Measurements from ENCODE around the gene SELENOV.

DNA sequence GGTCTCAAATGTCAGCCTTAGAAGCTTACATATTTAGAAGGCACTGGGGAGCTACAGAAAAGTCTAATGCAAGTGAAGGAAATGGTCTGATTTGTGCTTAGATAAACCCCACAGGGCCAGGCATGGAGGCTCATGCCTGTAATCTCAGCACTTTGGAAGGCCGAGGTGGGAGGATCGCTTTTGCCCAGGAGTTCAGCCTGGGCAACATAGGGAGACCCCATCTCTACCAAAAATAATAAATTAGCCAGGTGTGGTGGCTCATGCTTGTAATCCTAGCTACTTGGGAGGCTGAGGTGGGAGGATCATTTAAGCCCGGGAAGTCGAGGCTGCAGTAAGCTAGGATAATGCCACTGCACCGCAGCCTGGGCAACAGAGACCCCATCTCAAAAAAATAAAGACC lies 18.9 kb upstream of the SELENOV start:
- TF ChIP-seq EZH2 (IDR thresholded peaks at IDR 0.05; ENCODE audit: insufficient read depth, poor library complexity, severe bottlenecking) (no peak), EZH2phosphoT487 (IDR thresholded peaks at IDR 0.05; ENCODE audit: insufficient read depth, low read depth) (no peak)

Data from GM23248 (cell line).